IMR-90 (cell line): Measurements from ENCODE around the gene CPLX4. TPM values are rescaled to one million over a fixed set of nuclear protein-coding genes. Genes with fewer than 3 reads are reported as not detected.
A peak's percentile ranks its signal among the peaks of the same experiment; 100 is the strongest.

Experiments
- ATAC-seq: fragments of 200-7000 bp; cut with Tn5 transposase; 2 replicates; pipeline ENCODE4 v1.9.1; 2020; ENCODE audit warnings: low read depth, mild to moderate bottlenecking, moderate library complexity
- BruUV-seq: library from RNA; stranded (reverse); fragments of 400-500 nt; replicated peaks from 2 replicates; lab custom pipeline; 2021; lab: Mats Ljungman, UMichigan
- CTCF ChIA-PET: fragments of 300-600 bp; formaldehyde crosslinking; extraction: SDS; loops from one replicate; lab custom pipeline; 2021; ENCODE audit warnings: antibody characterized with exemption; lab: Yijun Ruan, JAX
- POLR2A ChIA-PET: fragments of 300-600 bp; sonication (Branson Sonifier 250); formaldehyde crosslinking; loops from one replicate; lab custom pipeline; 2022; ENCODE audit warnings: antibody characterized with exemption; ENCODE audit not compliant: unreplicated experiment; lab: Charles Lee
- DNase-seq: peaks from one replicate; pipeline ENCODE4 v3.0.0; 2013
- H2AFZ ChIP-seq: replicated peaks from 2 replicates; pipeline ENCODE3; 2013; ENCODE audit warnings: low read length, mild to moderate bottlenecking; ENCODE audit not compliant: poor library complexity
- H2AK5ac ChIP-seq: 2 replicates; pipeline ENCODE4 v1.6.1; 2013; ENCODE audit warnings: low read depth, low read length, inconsistent platforms
- H2AK9ac ChIP-seq: replicated peaks from 2 replicates; pipeline ENCODE3; 2013; ENCODE audit warnings: mild to moderate bottlenecking, low read depth, low read length, moderate library complexity; ENCODE audit not compliant: poor library complexity
- H2BK120ac ChIP-seq: 2 replicates; pipeline ENCODE4 v1.6.1; 2013; ENCODE audit warnings: low read depth, low read length, inconsistent platforms
- H2BK15ac ChIP-seq: 3 replicates; pipeline ENCODE4 v1.6.1; 2013; ENCODE audit warnings: low read depth, low read length, inconsistent platforms
- H2BK20ac ChIP-seq: 2 replicates; pipeline ENCODE4 v1.6.1; 2013; ENCODE audit warnings: low read depth, mild to moderate bottlenecking, inconsistent platforms, low read length, moderate library complexity
- H2BK5ac ChIP-seq: 2 replicates; pipeline ENCODE4 v1.6.1; 2013; ENCODE audit warnings: mild to moderate bottlenecking, low read depth, low read length, inconsistent platforms; ENCODE audit not compliant: poor library complexity, severe bottlenecking
- H3K14ac ChIP-seq: replicated peaks from 2 replicates; pipeline ENCODE4 v1.6.1; 2013; ENCODE audit warnings: low read depth, low read length, inconsistent platforms
- H3K18ac ChIP-seq: 2 replicates; pipeline ENCODE4 v1.6.1; 2013; ENCODE audit warnings: low read depth, low read length, control low read depth
- H3K23ac ChIP-seq: 2 replicates; pipeline ENCODE4 v1.6.1; 2013; ENCODE audit warnings: low read depth, low read length, inconsistent platforms
- H3K27ac ChIP-seq: 2 replicates; pipeline ENCODE4 v1.5.1; 2013; ENCODE audit warnings: mild to moderate bottlenecking, control low read depth, low read length; ENCODE audit not compliant: insufficient read depth
- H3K27me3 ChIP-seq: 2 replicates; pipeline ENCODE4 v1.6.1; 2013; ENCODE audit warnings: low read length; ENCODE audit not compliant: control insufficient read depth, insufficient read depth
- H3K36me3 ChIP-seq: 2 replicates; pipeline ENCODE4 v1.6.1; 2013; ENCODE audit warnings: low read length, mixed read lengths; ENCODE audit not compliant: control insufficient read depth, insufficient read depth
- H3K4ac ChIP-seq: 2 replicates; pipeline ENCODE4 v1.6.1; 2013; ENCODE audit warnings: low read depth, low read length, inconsistent platforms
- H3K4me1 ChIP-seq: 2 replicates; pipeline ENCODE4 v1.6.1; 2013; ENCODE audit warnings: low read length, mixed read lengths; ENCODE audit not compliant: control insufficient read depth, insufficient read depth
- H3K4me2 ChIP-seq: 2 replicates; pipeline ENCODE4 v1.6.1; 2013; ENCODE audit warnings: low read depth, mild to moderate bottlenecking, control low read depth, low read length, moderate library complexity
- H3K4me3 ChIP-seq: 2 replicates; pipeline ENCODE4 v1.5.1; 2013; ENCODE audit warnings: low read depth, mild to moderate bottlenecking, control low read depth, low read length, moderate library complexity; ENCODE audit not compliant: insufficient read depth
- H3K56ac ChIP-seq: 2 replicates; pipeline ENCODE4 v1.6.1; 2013; ENCODE audit warnings: low read length, inconsistent platforms; ENCODE audit not compliant: insufficient read depth; ENCODE audit errors: extremely low read depth
- H3K79me1 ChIP-seq, 2 experiments: 2 replicates each; pipeline ENCODE4 v1.6.1; 2013; ENCODE audit warnings: low read length in 2 of 2, inconsistent platforms in 1 of 2, low read depth in 1 of 2
- H3K9ac ChIP-seq: 2 replicates; pipeline ENCODE4 v1.6.1; 2013; ENCODE audit warnings: low read depth, low read length, control low read depth
- H3K9me1 ChIP-seq: 2 replicates; pipeline ENCODE4 v1.6.1; 2013; ENCODE audit warnings: low read length, inconsistent platforms; ENCODE audit not compliant: insufficient read depth
- H3K9me3 ChIP-seq: 2 replicates; pipeline ENCODE4 v1.6.1; 2013; ENCODE audit warnings: low read length; ENCODE audit not compliant: control insufficient read depth, insufficient read depth
- H4K20me1 ChIP-seq: 2 replicates; pipeline ENCODE4 v1.6.1; 2013; ENCODE audit warnings: low read length, inconsistent platforms; ENCODE audit not compliant: insufficient read depth
- H4K5ac ChIP-seq: 2 replicates; pipeline ENCODE4 v1.6.1; 2013; ENCODE audit warnings: mild to moderate bottlenecking, low read depth, low read length, control low read depth
- H4K8ac ChIP-seq, 2 experiments: 2 replicates each; pipeline ENCODE4 v1.6.1; 2013; ENCODE audit warnings: low read depth in 2 of 2, low read length in 2 of 2, control low read depth in 1 of 2, inconsistent platforms in 1 of 2
- H4K91ac ChIP-seq: 2 replicates; pipeline ENCODE4 v1.6.1; 2013; ENCODE audit warnings: low read depth, low read length, inconsistent platforms; ENCODE audit not compliant: insufficient read depth
- CEBPB ChIP-seq: IDR thresholded peaks from 2 replicates; pipeline ENCODE4 v1.6.1; 2012; ENCODE audit warnings: low read depth, low read length, improper control_type of control experiment
- FOS ChIP-seq: fragments of 150-350 bp; IDR thresholded peaks from 2 replicates; pipeline ENCODE4 v1.6.1; 2016; ENCODE audit warnings: low read depth, low read length
- MAFK ChIP-seq: IDR thresholded peaks from 2 replicates; pipeline ENCODE4 v1.6.1; 2012; ENCODE audit warnings: low read depth, low read length, improper control_type of control experiment
- MAZ ChIP-seq: IDR thresholded peaks from 2 replicates; pipeline ENCODE4 v1.6.1; 2012; ENCODE audit warnings: low read depth, mild to moderate bottlenecking, low read length, improper control_type of control experiment, moderate library complexity, borderline replicate concordance
- NFE2L2 ChIP-seq: fragments of 150-350 bp; IDR thresholded peaks from 2 replicates; pipeline ENCODE4 v1.6.1; 2016; ENCODE audit warnings: low read depth, mild to moderate bottlenecking, low read length
- RFX5 ChIP-seq: IDR thresholded peaks from 2 replicates; pipeline ENCODE4 v1.8.0; 2012; ENCODE audit warnings: low read depth, mild to moderate bottlenecking, low read length, moderate library complexity
- SMC3 ChIP-seq: fragments of 150-350 bp; IDR thresholded peaks from 2 replicates; pipeline ENCODE4 v1.6.1; 2016; ENCODE audit warnings: low read depth, mild to moderate bottlenecking, antibody characterized with exemption, low read length, moderate library complexity
- WGBS, 2 experiments: methylation state at CpG; one replicate each; pipeline versions ENCODE4 v1.1.5 to v1.1.7; 2013; ENCODE audit warnings: missing lambda C conversion rate in 2 of 2; ENCODE audit not compliant: insufficient read length in 1 of 2; ENCODE audit errors: extremely low coverage in 2 of 2; 5-methylcytosine and 5-hydroxymethylcytosine counted together
- dilution Hi-C: fragments of 300-500 bp; cut with HindIII; formaldehyde crosslinking; loops from one replicate; pipeline ENCODE4 v1.14.3; 2018; ENCODE audit warnings: low sequenced_read_pairs; ENCODE audit not compliant: unreplicated experiment
- in situ Hi-C: fragments of 300-500 bp; cut with MboI; formaldehyde crosslinking; loops from 3 replicates; pipeline ENCODE4 v1.14.3; 2019; ENCODE audit warnings: low sequenced_read_pairs, inconsistent platforms, mixed read lengths
- intact Hi-C: fragments of 100-400 bp; cut with micrococcal nuclease; formaldehyde crosslinking; loops from 2 replicates; pipeline ENCODE4 v1.10.0; 2022
- polyA plus RNA-seq, 3 experiments: library from polyadenylated mRNA; depleted of rRNA; stranded (reverse); fragments of >200 nt; gene quantifications; 2 replicates each; pipeline ENCODE4 v1.2.3, GENCODE V29; 2012; ENCODE audit warnings: low replicate concordance in 1 of 3
- total RNA-seq: library from RNA; depleted of rRNA; stranded (reverse); fragments of >200 nt; gene quantifications from 2 replicates; pipeline ENCODE4 v1.2.3, GENCODE V29; 2012
- TF ChIP-seq, protein P1 (sequence below): fragments of 150-350 bp; IDR thresholded peaks from 2 replicates; pipeline ENCODE4 v1.6.1; 2016; ENCODE audit warnings: low read depth, mild to moderate bottlenecking, low read length, moderate library complexity, borderline replicate concordance

CPLX4 gene
- total and polyA plus RNA-seq, 2 of the 4 experiments (the other 2 are of a cell fraction), result not detected

- Histone ChIP-seq H2AK9ac (no peak overlapping the region), H3K9ac (peak overlapping the region; percentile 100; the same call in 1 of the 2 replicates), H3K36me3 (peaks cover 8% of the 10 kb centered on the region), H3K9me1 (no peaks in the 10 kb centered on the region), H4K8ac (no peak overlapping the region), H3K14ac (peak overlapping the region; percentile 93; the same call in 1 of the 2 replicates), H3K4me3 (peak overlapping the region; percentile 99), H3K27ac (no peak overlapping the region), H2AK5ac (no peak overlapping the region), H3K4me2 (peak overlapping the region; percentile 85), H3K23ac (no peak overlapping the region; the same call in 1 of the 2 replicates), H2BK20ac (no peak overlapping the region), H3K9me3 (no peaks in the 10 kb centered on the region), H2AFZ (no peak overlapping the region), H3K79me1 (peaks cover 26 to 40% of the 10 kb centered on the region in 2 experiments), H4K5ac (no peak overlapping the region), H3K56ac (no peak overlapping the region), H2BK15ac (no peak overlapping the region), H2BK120ac (no peak overlapping the region), H3K27me3 (peaks cover 3% of the 10 kb centered on the region; the same call in 1 of the 2 replicates), H3K4me1 (no peaks in the 10 kb centered on the region; the same call in 1 of the 2 replicates), H4K91ac (no peak overlapping the region), H3K4ac (peak overlapping the region; percentile 97; the same call in 1 of the 2 replicates), H3K18ac (no peak overlapping the region), H2BK5ac (peak overlapping the region; percentile 94), H4K20me1 (peaks cover 27% of the 10 kb centered on the region; the same call in 1 of the 2 replicates)
- DNase-seq (peak; percentile 92), ATAC-seq (no peak)
- dilution Hi-C loops, result no loop called here
- in situ Hi-C loops, result no loop called here
- WGBS, 2 experiments, result no CpG with 5 or more reads among the region's 4 CpGs
- BruUV-seq, result TSS peak; percentile 61
- POLR2A ChIA-PET, result no interaction called here
- TF ChIP-seq MAZ, result no peak
- no peak for TF ChIP-seq CEBPB
- TF ChIP-seq FOS, result peak; percentile 44; the same call in 1 of the 2 replicates
- no peak for TF ChIP-seq NFE2L2
- TF ChIP-seq SMC3, result no peak
- no peak for TF ChIP-seq RFX5
- TF ChIP-seq MAFK, result peak; percentile 83
- TF ChIP-seq, protein P1, sequence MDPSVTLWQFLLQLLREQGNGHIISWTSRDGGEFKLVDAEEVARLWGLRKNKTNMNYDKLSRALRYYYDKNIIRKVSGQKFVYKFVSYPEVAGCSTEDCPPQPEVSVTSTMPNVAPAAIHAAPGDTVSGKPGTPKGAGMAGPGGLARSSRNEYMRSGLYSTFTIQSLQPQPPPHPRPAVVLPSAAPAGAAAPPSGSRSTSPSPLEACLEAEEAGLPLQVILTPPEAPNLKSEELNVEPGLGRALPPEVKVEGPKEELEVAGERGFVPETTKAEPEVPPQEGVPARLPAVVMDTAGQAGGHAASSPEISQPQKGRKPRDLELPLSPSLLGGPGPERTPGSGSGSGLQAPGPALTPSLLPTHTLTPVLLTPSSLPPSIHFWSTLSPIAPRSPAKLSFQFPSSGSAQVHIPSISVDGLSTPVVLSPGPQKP, result no peak
- CTCF ChIA-PET, result no interaction called here
- intact Hi-C loops, result loop anchor here (5.0 kb wide), 1 partner anchor 464 kb away; no protein-coding TSS in a partner anchor
These were observed 39.5 kb upstream of the CPLX4 start for GRCh38 chr18:59357928-59358327.
